ENCODE measurements around the gene TOPBP1. TPM values are rescaled to one million over a fixed set of nuclear protein-coding genes. Genes with fewer than 3 reads are reported as not detected.
A peak's percentile ranks its signal among the peaks of the same experiment; 100 is the strongest.

TOPBP1 gene
- total RNA-seq, 1 experiment from 2014 or later = 34.3 TPM

DNA sequence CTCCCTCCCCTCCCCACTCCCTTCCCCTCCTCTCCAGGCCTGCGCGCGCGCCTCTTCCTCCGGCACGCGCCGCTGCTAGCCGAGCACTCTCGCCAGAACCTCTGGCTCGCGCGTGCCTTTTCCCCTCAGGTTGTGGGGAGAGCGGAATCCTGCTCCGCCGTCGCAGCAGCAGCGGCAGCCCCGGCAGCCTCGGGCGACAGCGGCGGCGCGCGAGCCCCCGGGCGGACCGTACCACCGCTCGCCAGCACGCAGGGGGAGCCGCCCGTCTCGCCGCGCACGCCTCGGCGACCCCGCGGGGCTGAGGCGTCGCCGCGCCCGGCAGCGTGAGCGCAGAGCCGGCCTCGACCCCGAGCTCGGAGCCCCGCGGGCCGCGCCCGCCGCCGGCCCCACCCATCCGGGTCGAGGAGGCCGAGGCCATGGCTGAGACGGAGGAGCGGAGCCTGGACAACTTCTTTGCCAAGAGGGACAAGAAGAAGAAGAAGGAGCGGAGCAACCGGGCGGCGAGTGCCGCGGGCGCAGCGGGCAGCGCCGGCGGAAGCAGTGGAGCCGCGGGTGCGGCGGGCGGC is 88.0 kb downstream of the TOPBP1 start, which contains the start of gene CDV3:
Gene CDV3, plus strand, starts transcription at position 58 of the 566 bp plus-strand sequence. Its CDS starts 359 bp downstream, at position 417.
- DNase-seq (ENCODE audit: low spot score) = no peak
- TF ChIP-seq HMGXB4 (CRISPR knock-in tag; IDR thresholded peaks at IDR 0.05) (0 out of 2 replicates have a peak, but pooled peaks have one; percentile 29), E2F5 (CRISPR knock-in tag; IDR thresholded peaks at IDR 0.05) (peak; percentile 66; the same call in 1 of the 2 replicates), TEAD1 (CRISPR knock-in tag; IDR thresholded peaks at IDR 0.05) (0 out of 2 replicates have a peak, but pooled peaks have one; percentile 47), RORB (CRISPR knock-in tag; IDR thresholded peaks at IDR 0.05) (no peak)
- ChIA-PET POLR2A (interaction anchor here (0.5 to 1.7 kb wide), 9 partner anchors 11 to 150 kb away, joined by 3 to 10 read pairs (median 4); no protein-coding TSS in a partner anchor), CTCF (interaction anchor here (0.7 to 1.9 kb wide), 17 partner anchors 12 to 847 kb away, joined by 3 to 23 read pairs (median 5); no protein-coding TSS in a partner anchor)
- Mint-ChIP-seq H3K36me3 (peaks cover 39% of the 10 kb centered on the region), H3K4me3 (peak within 1 kb of the TSS; percentile 97), H3K9me3 (no peaks in the 10 kb centered on the region), H3K27me3 (ENCODE audit: low read depth) (no peaks in the 10 kb centered on the region), H3K4me1 (peaks cover 36% of the 10 kb centered on the region), H3K27ac (peak within 1 kb of the TSS; percentile 99)
- ATAC-seq = peak; percentile 5

DNA sequence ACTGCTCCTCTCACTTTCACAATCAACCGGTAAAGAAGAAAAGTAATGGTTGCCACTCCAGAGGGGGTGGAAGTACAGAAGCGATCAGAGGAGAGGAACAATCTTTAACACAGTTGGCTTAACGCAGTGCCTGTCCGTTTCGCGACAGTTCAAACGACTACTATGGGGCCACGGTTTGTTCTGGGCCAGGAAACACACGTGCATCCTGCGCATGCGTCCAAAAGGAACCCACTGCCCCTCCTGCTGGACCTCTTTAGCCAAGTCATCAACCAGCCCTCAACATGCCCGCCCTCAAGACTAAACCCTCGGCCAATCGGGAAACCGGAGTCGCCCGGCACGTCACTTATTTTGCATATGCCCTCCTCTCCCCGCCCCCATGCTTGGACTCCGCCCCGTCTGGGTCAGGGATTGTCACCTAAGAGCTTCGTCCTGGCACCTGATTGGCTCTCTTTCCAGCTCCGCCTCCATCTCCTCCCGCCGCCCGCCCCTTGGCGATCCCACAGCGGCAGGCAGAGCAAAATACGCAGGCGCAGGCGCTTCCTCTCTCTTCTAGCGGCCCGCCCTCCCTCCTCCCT is 88.6 kb downstream of the TOPBP1 start:
- peak overlapping the region; percentile 68 for H3K4me3 Mint-ChIP-seq

GRCh38 chr3:133572158-133573053 is 89.3 kb downstream of the TOPBP1 start:
- Mint-ChIP-seq H3K4me3 (peak overlapping the region; percentile 68), H3K36me3 (peaks cover 26% of the 10 kb centered on the region), H3K4me1 (peaks cover 31% of the 10 kb centered on the region), H3K27ac (peak overlapping the region; percentile 99), H3K27me3 (ENCODE audit: low read depth) (no peaks in the 10 kb centered on the region), H3K9me3 (no peaks in the 10 kb centered on the region)
- CTCF ChIA-PET = interaction anchor here (0.6 to 1.9 kb wide), 14 partner anchors 10 to 846 kb away, joined by 3 to 23 read pairs (median 4); no protein-coding TSS in a partner anchor
- ATAC-seq (no peak), DNase-seq (ENCODE audit: low spot score) (no peak)
- POLR2A ChIA-PET = interaction anchor here (0.6 to 1.7 kb wide), 9 partner anchors 9 to 90 kb away, joined by 3 to 5 read pairs (median 3); no protein-coding TSS in a partner anchor
- no peak for TF ChIP-seq NR2C2 (CRISPR knock-in tag; IDR thresholded peaks at IDR 0.05)
- no peak for TF ChIP-seq ZBTB43 (CRISPR knock-in tag; IDR thresholded peaks at IDR 0.05)
- no peak for TF ChIP-seq PRRX2 (CRISPR knock-in tag; IDR thresholded peaks at IDR 0.05)
- TF ChIP-seq CBFB (CRISPR knock-in tag; IDR thresholded peaks at IDR 0.05; ENCODE audit: low read depth) = no peak
- TF ChIP-seq TEAD1 (CRISPR knock-in tag; IDR thresholded peaks at IDR 0.05) = no peak
- TF ChIP-seq, protein P1, sequence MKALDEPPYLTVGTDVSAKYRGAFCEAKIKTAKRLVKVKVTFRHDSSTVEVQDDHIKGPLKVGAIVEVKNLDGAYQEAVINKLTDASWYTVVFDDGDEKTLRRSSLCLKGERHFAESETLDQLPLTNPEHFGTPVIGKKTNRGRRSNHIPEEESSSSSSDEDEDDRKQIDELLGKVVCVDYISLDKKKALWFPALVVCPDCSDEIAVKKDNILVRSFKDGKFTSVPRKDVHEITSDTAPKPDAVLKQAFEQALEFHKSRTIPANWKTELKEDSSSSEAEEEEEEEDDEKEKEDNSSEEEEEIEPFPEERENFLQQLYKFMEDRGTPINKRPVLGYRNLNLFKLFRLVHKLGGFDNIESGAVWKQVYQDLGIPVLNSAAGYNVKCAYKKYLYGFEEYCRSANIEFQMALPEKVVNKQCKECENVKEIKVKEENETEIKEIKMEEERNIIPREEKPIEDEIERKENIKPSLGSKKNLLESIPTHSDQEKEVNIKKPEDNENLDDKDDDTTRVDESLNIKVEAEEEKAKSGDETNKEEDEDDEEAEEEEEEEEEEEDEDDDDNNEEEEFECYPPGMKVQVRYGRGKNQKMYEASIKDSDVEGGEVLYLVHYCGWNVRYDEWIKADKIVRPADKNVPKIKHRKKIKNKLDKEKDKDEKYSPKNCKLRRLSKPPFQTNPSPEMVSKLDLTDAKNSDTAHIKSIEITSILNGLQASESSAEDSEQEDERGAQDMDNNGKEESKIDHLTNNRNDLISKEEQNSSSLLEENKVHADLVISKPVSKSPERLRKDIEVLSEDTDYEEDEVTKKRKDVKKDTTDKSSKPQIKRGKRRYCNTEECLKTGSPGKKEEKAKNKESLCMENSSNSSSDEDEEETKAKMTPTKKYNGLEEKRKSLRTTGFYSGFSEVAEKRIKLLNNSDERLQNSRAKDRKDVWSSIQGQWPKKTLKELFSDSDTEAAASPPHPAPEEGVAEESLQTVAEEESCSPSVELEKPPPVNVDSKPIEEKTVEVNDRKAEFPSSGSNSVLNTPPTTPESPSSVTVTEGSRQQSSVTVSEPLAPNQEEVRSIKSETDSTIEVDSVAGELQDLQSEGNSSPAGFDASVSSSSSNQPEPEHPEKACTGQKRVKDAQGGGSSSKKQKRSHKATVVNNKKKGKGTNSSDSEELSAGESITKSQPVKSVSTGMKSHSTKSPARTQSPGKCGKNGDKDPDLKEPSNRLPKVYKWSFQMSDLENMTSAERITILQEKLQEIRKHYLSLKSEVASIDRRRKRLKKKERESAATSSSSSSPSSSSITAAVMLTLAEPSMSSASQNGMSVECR (CRISPR knock-in tag; IDR thresholded peaks at IDR 0.05; ENCODE audit: borderline replicate concordance) = no peak
- TF ChIP-seq NR3C1 (CRISPR knock-in tag; conservative IDR thresholded peaks at IDR 0.05; ENCODE audit: low read depth) = no peak

More for the DNA sequence above, 88.6 kb downstream of the TOPBP1 start:
- Mint-ChIP-seq H3K27me3 (ENCODE audit: low read depth) (no peaks in the 10 kb centered on the region), H3K4me1 (peaks cover 36% of the 10 kb centered on the region), H3K36me3 (peaks cover 33% of the 10 kb centered on the region), H3K27ac (peak overlapping the region; percentile 99), H3K9me3 (no peaks in the 10 kb centered on the region)
- DNase-seq (ENCODE audit: low spot score) (peak; percentile 100), ATAC-seq (peak; percentile 93)
- TF ChIP-seq MAX (CRISPR knock-in tag; IDR thresholded peaks at IDR 0.05) = peak; percentile 62; the same call in 1 of the 2 replicates
- TF ChIP-seq, protein P2, sequence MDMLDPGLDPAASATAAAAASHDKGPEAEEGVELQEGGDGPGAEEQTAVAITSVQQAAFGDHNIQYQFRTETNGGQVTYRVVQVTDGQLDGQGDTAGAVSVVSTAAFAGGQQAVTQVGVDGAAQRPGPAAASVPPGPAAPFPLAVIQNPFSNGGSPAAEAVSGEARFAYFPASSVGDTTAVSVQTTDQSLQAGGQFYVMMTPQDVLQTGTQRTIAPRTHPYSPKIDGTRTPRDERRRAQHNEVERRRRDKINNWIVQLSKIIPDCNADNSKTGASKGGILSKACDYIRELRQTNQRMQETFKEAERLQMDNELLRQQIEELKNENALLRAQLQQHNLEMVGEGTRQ (CRISPR knock-in tag; IDR thresholded peaks at IDR 0.05) = 0 out of 2 replicates have a peak, but pooled peaks have one; percentile 33
- TF ChIP-seq ZNF671 (CRISPR knock-in tag; IDR thresholded peaks at IDR 0.05) = no peak
- TF ChIP-seq FOXK1 (CRISPR knock-in tag; IDR thresholded peaks at IDR 0.05) = 0 out of 2 replicates have a peak, but pooled peaks have one; percentile 47
- TF ChIP-seq TEAD4 (CRISPR knock-in tag; IDR thresholded peaks at IDR 0.05) = no peak
- TF ChIP-seq SP1 (CRISPR knock-in tag; conservative IDR thresholded peaks at IDR 0.05) = peak; percentile 66; the same call in 1 of the 2 replicates
- ChIA-PET CTCF (interaction anchor here (0.6 to 1.9 kb wide), 17 partner anchors 11 to 846 kb away, joined by 3 to 23 read pairs (median 4); no protein-coding TSS in a partner anchor), POLR2A (interaction anchor here (0.5 to 1.7 kb wide), 10 partner anchors 11 to 149 kb away, joined by 3 to 10 read pairs (median 4); no protein-coding TSS in a partner anchor)
